ENCODE results near the gene PATJ.

- TF ChIP-seq EZH2 (IDR thresholded peaks at IDR 0.05) (no peak), POLR2AphosphoS5 (IDR thresholded peaks at IDR 0.05; ENCODE audit: borderline replicate concordance, low read depth, low read length) (no peak)
These were observed 329.4 kb downstream of the PATJ start for GRCh38 chr1:62071695-62072094.
